Ishikawa (cell line): Measurements from ENCODE around the gene ABCC4.

ENCODE experiments used
- CEBPB ChIP-seq: IDR thresholded peaks from 2 replicates; pipeline ENCODE4 v1.6.1; 2012
- EP300 ChIP-seq: IDR thresholded peaks from 2 replicates; pipeline ENCODE4 v1.6.1; 2012; ENCODE audit warnings: borderline replicate concordance
- RAD21 ChIP-seq: IDR thresholded peaks from 2 replicates; pipeline ENCODE4 v1.6.1; 2012; ENCODE audit warnings: low read depth
- TCF12 ChIP-seq: IDR thresholded peaks from 2 replicates; pipeline ENCODE4 v1.6.1; 2012; ENCODE audit warnings: low read depth
- YY1 ChIP-seq: IDR thresholded peaks from 2 replicates; pipeline ENCODE4 v1.6.1; 2012; ENCODE audit warnings: low read depth
- TF ChIP-seq, protein P1 (sequence below): IDR thresholded peaks from 2 replicates; pipeline ENCODE4 v1.6.1; 2012; ENCODE audit warnings: low read depth, mild to moderate bottlenecking
- TF ChIP-seq, protein P2 (sequence below): IDR thresholded peaks from 2 replicates; pipeline ENCODE4 v1.6.1; 2012

DNA sequence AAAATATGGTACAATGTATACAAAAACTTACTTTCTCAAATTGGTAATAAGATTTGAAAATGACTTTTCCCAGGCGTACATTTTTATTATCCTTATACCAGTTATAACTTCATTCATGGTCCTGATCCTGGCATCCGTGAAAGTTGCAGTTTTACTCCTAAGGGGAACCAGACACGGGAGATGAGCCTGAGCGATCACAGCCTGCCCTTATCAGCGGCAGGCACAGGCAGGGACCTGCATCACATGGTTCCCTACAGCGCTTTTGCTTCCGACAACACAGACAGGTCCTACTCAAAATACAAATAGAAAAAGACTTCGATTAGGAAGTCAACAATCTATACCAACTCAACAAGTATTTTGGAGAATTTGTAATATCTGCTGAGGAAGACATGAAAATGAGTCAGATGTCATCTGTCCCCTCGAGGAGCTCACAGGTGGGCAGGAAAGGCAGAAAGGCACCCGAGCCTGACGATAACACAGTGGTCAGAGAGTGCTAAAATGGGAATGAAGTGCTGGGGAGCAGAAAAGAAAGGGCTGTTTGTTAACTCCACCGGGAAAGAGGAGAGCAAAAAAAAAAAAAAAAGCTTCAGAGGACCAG lies 93.4 kb downstream of the ABCC4 start:
- TF ChIP-seq, protein P1, sequence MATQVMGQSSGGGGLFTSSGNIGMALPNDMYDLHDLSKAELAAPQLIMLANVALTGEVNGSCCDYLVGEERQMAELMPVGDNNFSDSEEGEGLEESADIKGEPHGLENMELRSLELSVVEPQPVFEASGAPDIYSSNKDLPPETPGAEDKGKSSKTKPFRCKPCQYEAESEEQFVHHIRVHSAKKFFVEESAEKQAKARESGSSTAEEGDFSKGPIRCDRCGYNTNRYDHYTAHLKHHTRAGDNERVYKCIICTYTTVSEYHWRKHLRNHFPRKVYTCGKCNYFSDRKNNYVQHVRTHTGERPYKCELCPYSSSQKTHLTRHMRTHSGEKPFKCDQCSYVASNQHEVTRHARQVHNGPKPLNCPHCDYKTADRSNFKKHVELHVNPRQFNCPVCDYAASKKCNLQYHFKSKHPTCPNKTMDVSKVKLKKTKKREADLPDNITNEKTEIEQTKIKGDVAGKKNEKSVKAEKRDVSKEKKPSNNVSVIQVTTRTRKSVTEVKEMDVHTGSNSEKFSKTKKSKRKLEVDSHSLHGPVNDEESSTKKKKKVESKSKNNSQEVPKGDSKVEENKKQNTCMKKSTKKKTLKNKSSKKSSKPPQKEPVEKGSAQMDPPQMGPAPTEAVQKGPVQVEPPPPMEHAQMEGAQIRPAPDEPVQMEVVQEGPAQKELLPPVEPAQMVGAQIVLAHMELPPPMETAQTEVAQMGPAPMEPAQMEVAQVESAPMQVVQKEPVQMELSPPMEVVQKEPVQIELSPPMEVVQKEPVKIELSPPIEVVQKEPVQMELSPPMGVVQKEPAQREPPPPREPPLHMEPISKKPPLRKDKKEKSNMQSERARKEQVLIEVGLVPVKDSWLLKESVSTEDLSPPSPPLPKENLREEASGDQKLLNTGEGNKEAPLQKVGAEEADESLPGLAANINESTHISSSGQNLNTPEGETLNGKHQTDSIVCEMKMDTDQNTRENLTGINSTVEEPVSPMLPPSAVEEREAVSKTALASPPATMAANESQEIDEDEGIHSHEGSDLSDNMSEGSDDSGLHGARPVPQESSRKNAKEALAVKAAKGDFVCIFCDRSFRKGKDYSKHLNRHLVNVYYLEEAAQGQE: no peak
- TF ChIP-seq TCF12 (no peak), YY1 (no peak), RAD21 (no peak), EP300 (no peak), CEBPB (no peak)
- TF ChIP-seq, protein P2, sequence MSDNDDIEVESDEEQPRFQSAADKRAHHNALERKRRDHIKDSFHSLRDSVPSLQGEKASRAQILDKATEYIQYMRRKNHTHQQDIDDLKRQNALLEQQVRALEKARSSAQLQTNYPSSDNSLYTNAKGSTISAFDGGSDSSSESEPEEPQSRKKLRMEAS: no peak
